Fibroblast of skin of right biceps (primary cell): Measurements from ENCODE around the gene ABHD12.

Source experiments
- DNase-seq: peaks from one replicate; pipeline ENCODE4 v3.0.0-alpha.2; 2013

Gene ABHD12

GRCh38 chr20:25380945-25381614 is 9.6 kb downstream of the ABHD12 start:
- DNase-seq, result no peak

GRCh38 chr20:25378884-25379733 is 11.5 kb downstream of the ABHD12 start:
- no peak for DNase-seq

GRCh38 chr20:25378189-25378883 is 12.3 kb downstream of the ABHD12 start:
- DNase-seq, result no peak

GRCh38 chr20:25376886-25377285 is 13.7 kb downstream of the ABHD12 start:
- no peak for DNase-seq

GRCh38 chr20:25376236-25376635 is 14.4 kb downstream of the ABHD12 start:
- no peak for DNase-seq

GRCh38 chr20:25374842-25375241 is 15.8 kb downstream of the ABHD12 start:
- DNase-seq, result no peak

- DNase-seq, result peak; percentile 96
Observed at GRCh38 chr20:25372584-25373336, 17.9 kb downstream of the ABHD12 start.

- no peak for DNase-seq
Observed at GRCh38 chr20:25369971-25370370, 20.7 kb downstream of the ABHD12 start.

GRCh38 chr20:25369529-25369928 is 21.1 kb downstream of the ABHD12 start:
- no peak for DNase-seq

GRCh38 chr20:25368976-25369375 is 21.7 kb downstream of the ABHD12 start:
- no peak for DNase-seq

- no peak for DNase-seq
Observed at GRCh38 chr20:25368526-25368925, 22.1 kb downstream of the ABHD12 start.

- no peak for DNase-seq
Observed at GRCh38 chr20:25364879-25365699, 25.5 kb downstream of the ABHD12 start.

- DNase-seq, result peak; percentile 21
Observed at GRCh38 chr20:25364180-25364788, 26.4 kb downstream of the ABHD12 start.

- peak; percentile 65 for DNase-seq
Observed at GRCh38 chr20:25361287-25361683, 29.4 kb downstream of the ABHD12 start.

GRCh38 chr20:25360631-25361286 is 29.9 kb downstream of the ABHD12 start:
- peak; percentile 59 for DNase-seq

- no peak for DNase-seq
Observed at GRCh38 chr20:25356271-25356933, 34.2 kb downstream of the ABHD12 start.

- no peak for DNase-seq
Observed at GRCh38 chr20:25355866-25356265, 34.8 kb downstream of the ABHD12 start.

- no peak for DNase-seq
Observed at GRCh38 chr20:25355011-25355595, 35.5 kb downstream of the ABHD12 start.

- no peak for DNase-seq
Observed at GRCh38 chr20:25353747-25354705, 36.6 kb downstream of the ABHD12 start.
